Vagina (tissue), 2 donors: ENCODE measurements around the gene HS6ST3. TPM values are rescaled to one million over a fixed set of nuclear protein-coding genes. Genes with fewer than 3 reads are reported as not detected.

Source experiments
- DNase-seq, 2 donors: peaks; one replicate each; pipeline ENCODE4 v3.0.0-alpha.2; 2017; ENCODE audit errors: extremely low spot score in 2 of 2
- H3K27ac ChIP-seq: fragments of 200-600 bp; sonication (generic); one replicate; pipeline ENCODE4 v1.5.1; 2019
- H3K27me3 ChIP-seq: fragments of 200-600 bp; sonication (generic); one replicate; pipeline ENCODE4 v1.5.1; 2019
- H3K36me3 ChIP-seq, 2 donors: fragments of 200-600 bp; sonication (generic); one replicate each; pipeline ENCODE4 v1.5.1; 2017 to 2019
- H3K4me1 ChIP-seq: fragments of 200-600 bp; sonication (generic); one replicate; pipeline ENCODE4 v1.5.1; 2019
- H3K4me3 ChIP-seq, 2 donors: fragments of 200-600 bp; sonication (generic); 1 replicate in 1 of 2; 2 replicates in 1 of 2; pipeline ENCODE4 v1.5.1; 2016 to 2019
- H3K9me3 ChIP-seq: fragments of 200-600 bp; sonication (generic); one replicate; pipeline ENCODE4 v1.5.1; 2019
- CTCF ChIP-seq, 3 experiments: fragments of 450-650 bp in 2 of 3; fragments of 200-600 bp in 1 of 3; sonication (generic) in 1 of 3; IDR thresholded peaks; one replicate each; pipeline ENCODE4 v1.5.1; 2017 to 2019; ENCODE audit warnings: antibody characterized with exemption in 3 of 3, mild to moderate bottlenecking in 2 of 3, moderate library complexity in 2 of 3
- POLR2A ChIP-seq, 2 donors: fragments of 450-650 bp; IDR thresholded peaks; one replicate each; pipeline ENCODE4 v1.6.1; 2017; ENCODE audit warnings: antibody characterized with exemption in 2 of 2, mild to moderate bottlenecking in 2 of 2, moderate library complexity in 2 of 2
- POLR2AphosphoS5 ChIP-seq, 2 donors: sonication (generic); formaldehyde crosslinking; IDR thresholded peaks; one replicate each; pipeline ENCODE4 v1.9.0; 2017; ENCODE audit warnings: antibody characterized with exemption in 2 of 2, mild to moderate bottlenecking in 2 of 2, low read depth in 1 of 2; ENCODE audit not compliant: insufficient read depth in 1 of 2
- intact Hi-C: fragments of 100-400 bp; cut with DNase I; formaldehyde crosslinking; loops from one replicate; pipeline ENCODE4 v1.15.1; 2023
- total RNA-seq: library from RNA; depleted of rRNA; stranded (reverse); fragments of >200 nt; gene quantifications from one replicate; pipeline ENCODE4 v1.2.3, GENCODE V29; 2016

The HS6ST3 gene
- total RNA-seq, 1 donor from 2014 or later: 0.49 TPM

GRCh38 chr13:96824140-96824539 lies 734.2 kb downstream of the HS6ST3 start:
- no peak for DNase-seq
- H3K27ac ChIP-seq: no peak overlapping the region
- no peaks in the 10 kb centered on the region for H3K4me1 ChIP-seq
- no peak for TF ChIP-seq POLR2AphosphoS5 (IDR thresholded peaks at IDR 0.05; ENCODE audit: insufficient read depth in 1 of 2, low read depth in 1 of 2)
- TF ChIP-seq POLR2A (IDR thresholded peaks at IDR 0.05): no peak
- TF ChIP-seq CTCF (IDR thresholded peaks at IDR 0.05): no peak
- intact Hi-C loops: no loop called here
- H3K27me3 ChIP-seq: no peaks in the 10 kb centered on the region
- H3K9me3 ChIP-seq: no peaks in the 10 kb centered on the region
- no peaks in the 10 kb centered on the region for H3K36me3 ChIP-seq
- no peak overlapping the region for H3K4me3 ChIP-seq

- no peaks in the 10 kb centered on the region for H3K4me1 ChIP-seq
- no peaks in the 10 kb centered on the region for H3K27me3 ChIP-seq
- TF ChIP-seq CTCF (IDR thresholded peaks at IDR 0.05) (no peak), POLR2AphosphoS5 (IDR thresholded peaks at IDR 0.05; ENCODE audit: insufficient read depth in 1 of 2, low read depth in 1 of 2) (no peak), POLR2A (IDR thresholded peaks at IDR 0.05) (no peak)
- no peak overlapping the region for H3K4me3 ChIP-seq
- DNase-seq: no peak
- no peaks in the 10 kb centered on the region for H3K9me3 ChIP-seq
- intact Hi-C loops: no loop called here
- H3K27ac ChIP-seq: no peak overlapping the region
- no peaks in the 10 kb centered on the region for H3K36me3 ChIP-seq
These were observed 735.7 kb downstream of the HS6ST3 start for GRCh38 chr13:96825653-96826052.

- Histone ChIP-seq H3K27ac (no peak overlapping the region), H3K4me1 (no peaks in the 10 kb centered on the region), H3K27me3 (no peaks in the 10 kb centered on the region), H3K36me3 (no peaks in the 10 kb centered on the region), H3K9me3 (no peaks in the 10 kb centered on the region), H3K4me3 (no peak overlapping the region)
- no peak for DNase-seq
- TF ChIP-seq POLR2A (IDR thresholded peaks at IDR 0.05) (no peak), POLR2AphosphoS5 (IDR thresholded peaks at IDR 0.05; ENCODE audit: insufficient read depth in 1 of 2, low read depth in 1 of 2) (no peak), CTCF (IDR thresholded peaks at IDR 0.05) (no peak)
- intact Hi-C loops: no loop called here
These were observed 744.7 kb downstream of the HS6ST3 start for GRCh38 chr13:96834626-96835025.

- H3K36me3 ChIP-seq: no peaks in the 10 kb centered on the region
- intact Hi-C loops: no loop called here
- no peaks in the 10 kb centered on the region for H3K27me3 ChIP-seq
- H3K27ac ChIP-seq: no peak overlapping the region
- DNase-seq: no peak
- no peaks in the 10 kb centered on the region for H3K4me1 ChIP-seq
- H3K9me3 ChIP-seq: no peaks in the 10 kb centered on the region
- TF ChIP-seq CTCF (IDR thresholded peaks at IDR 0.05) (no peak), POLR2A (IDR thresholded peaks at IDR 0.05) (no peak), POLR2AphosphoS5 (IDR thresholded peaks at IDR 0.05; ENCODE audit: insufficient read depth in 1 of 2, low read depth in 1 of 2) (no peak)
- no peak overlapping the region for H3K4me3 ChIP-seq
These were observed 745.6 kb downstream of the HS6ST3 start for GRCh38 chr13:96835546-96835945.

- H3K27me3 ChIP-seq: no peaks in the 10 kb centered on the region
- H3K27ac ChIP-seq: no peak overlapping the region
- no peak for TF ChIP-seq CTCF (IDR thresholded peaks at IDR 0.05)
- TF ChIP-seq POLR2A (IDR thresholded peaks at IDR 0.05): no peak
- TF ChIP-seq POLR2AphosphoS5 (IDR thresholded peaks at IDR 0.05; ENCODE audit: insufficient read depth in 1 of 2, low read depth in 1 of 2): no peak
- intact Hi-C loops: no loop called here
- no peaks in the 10 kb centered on the region for H3K4me1 ChIP-seq
- H3K36me3 ChIP-seq: no peaks in the 10 kb centered on the region
- no peak for DNase-seq
- no peak overlapping the region for H3K4me3 ChIP-seq
- no peaks in the 10 kb centered on the region for H3K9me3 ChIP-seq
These were observed 746.8 kb downstream of the HS6ST3 start for GRCh38 chr13:96836733-96837132.
